ENCODE data around the gene IRF2BPL.

DNA sequence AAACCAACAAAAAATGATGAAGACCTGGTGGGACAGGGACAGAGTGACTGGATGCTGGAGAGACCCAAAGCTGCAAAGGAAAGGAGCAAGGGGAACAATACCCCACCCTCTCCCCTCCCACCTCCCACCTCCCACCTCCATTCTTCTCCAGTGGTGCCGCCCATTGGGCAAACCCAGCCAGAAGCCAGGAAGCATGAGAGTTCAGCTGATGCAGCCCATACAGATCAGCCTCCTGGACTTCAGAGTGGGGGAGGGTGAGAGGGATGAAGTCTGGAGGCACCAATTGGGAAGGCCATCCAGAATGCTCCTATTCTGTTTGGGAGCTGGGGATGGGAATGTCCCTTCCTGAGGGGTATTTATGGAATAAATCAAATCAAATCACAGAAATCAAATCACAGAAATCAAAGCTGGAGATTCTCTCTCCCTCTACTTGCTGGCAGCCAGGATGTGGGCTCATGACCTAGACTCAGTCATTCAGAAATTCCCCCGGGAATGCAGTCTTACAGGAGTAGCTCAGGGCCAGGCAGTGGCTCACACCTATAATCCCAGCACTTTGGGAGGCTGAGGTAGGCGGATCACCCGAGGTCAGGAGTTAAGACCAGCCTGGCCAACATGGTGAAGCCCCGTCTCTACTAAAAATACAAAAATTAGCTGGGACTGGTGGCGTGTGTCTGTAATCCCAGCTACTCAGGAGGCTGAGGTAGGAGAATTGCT lies 31.1 kb downstream of the IRF2BPL start:
- TF ChIP-seq POLR2A (IDR thresholded peaks at IDR 0.05) (no peak), POLR2AphosphoS5 (IDR thresholded peaks at IDR 0.05) (no peak)
- TF ChIP-seq, protein P1, sequence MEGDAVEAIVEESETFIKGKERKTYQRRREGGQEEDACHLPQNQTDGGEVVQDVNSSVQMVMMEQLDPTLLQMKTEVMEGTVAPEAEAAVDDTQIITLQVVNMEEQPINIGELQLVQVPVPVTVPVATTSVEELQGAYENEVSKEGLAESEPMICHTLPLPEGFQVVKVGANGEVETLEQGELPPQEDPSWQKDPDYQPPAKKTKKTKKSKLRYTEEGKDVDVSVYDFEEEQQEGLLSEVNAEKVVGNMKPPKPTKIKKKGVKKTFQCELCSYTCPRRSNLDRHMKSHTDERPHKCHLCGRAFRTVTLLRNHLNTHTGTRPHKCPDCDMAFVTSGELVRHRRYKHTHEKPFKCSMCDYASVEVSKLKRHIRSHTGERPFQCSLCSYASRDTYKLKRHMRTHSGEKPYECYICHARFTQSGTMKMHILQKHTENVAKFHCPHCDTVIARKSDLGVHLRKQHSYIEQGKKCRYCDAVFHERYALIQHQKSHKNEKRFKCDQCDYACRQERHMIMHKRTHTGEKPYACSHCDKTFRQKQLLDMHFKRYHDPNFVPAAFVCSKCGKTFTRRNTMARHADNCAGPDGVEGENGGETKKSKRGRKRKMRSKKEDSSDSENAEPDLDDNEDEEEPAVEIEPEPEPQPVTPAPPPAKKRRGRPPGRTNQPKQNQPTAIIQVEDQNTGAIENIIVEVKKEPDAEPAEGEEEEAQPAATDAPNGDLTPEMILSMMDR (IDR thresholded peaks at IDR 0.05): no peak
